GM10266 (cell line): ENCODE results near the gene RAB7A.

Experiments used
- DNase-seq: peaks from one replicate; pipeline ENCODE4 v3.0.0; 2012; ENCODE audit errors: extremely low spot score
- CTCF ChIP-seq: IDR thresholded peaks from 2 replicates; pipeline ENCODE4 v1.5.1; 2012; ENCODE audit warnings: mild to moderate bottlenecking, low read depth; ENCODE audit not compliant: control insufficient read depth, insufficient read depth; ENCODE audit errors: missing control alignments

The RAB7A gene

GRCh38 chr3:128850544-128850943 lies 124.6 kb downstream of the RAB7A start:
- no peak for DNase-seq
- no peak for TF ChIP-seq CTCF

GRCh38 chr3:128851601-128852000 lies 125.6 kb downstream of the RAB7A start:
- TF ChIP-seq CTCF, result no peak
- DNase-seq, result no peak

GRCh38 chr3:128853826-128854225 lies 127.8 kb downstream of the RAB7A start:
- no peak for DNase-seq

GRCh38 chr3:128854475-128854874 lies 128.5 kb downstream of the RAB7A start:
- TF ChIP-seq CTCF, result no peak
- DNase-seq, result no peak

More at GRCh38 chr3:128853826-128854225, 127.8 kb downstream of the RAB7A start:
- TF ChIP-seq CTCF, result no peak

GRCh38 chr3:128855569-128855968 lies 129.6 kb downstream of the RAB7A start:
- TF ChIP-seq CTCF, result no peak
- no peak for DNase-seq

- DNase-seq, result no peak
- no peak for TF ChIP-seq CTCF
These were observed 132.2 kb downstream of the RAB7A start for GRCh38 chr3:128858167-128858566.

GRCh38 chr3:128859630-128860029 lies 133.6 kb downstream of the RAB7A start:
- TF ChIP-seq CTCF, result no peak

More at GRCh38 chr3:128859630-128860029, 133.6 kb downstream of the RAB7A start:
- DNase-seq, result no peak
